GM18499 (cell line): ENCODE data around the gene TRPV2.
"Not testable (repeated sequence)": the region's sequence is repeated elsewhere in the genome, so short reads cannot be mapped to it uniquely, and the experiment has no call there.

Source experiments
- ATAC-seq: cut with Tn5 transposase; IDR thresholded peaks from one replicate; pipeline ENCODE4 v1.9.1; 2021; ENCODE audit warnings: moderate number of reproducible peaks; ENCODE audit not compliant: insufficient read depth, unreplicated experiment

TRPV2 gene

GRCh38 chr17:16452268-16452667, 36.9 kb downstream of the TRPV2 start:
- ATAC-seq: not testable (repeated sequence)

GRCh38 chr17:16453493-16453851, 38.1 kb downstream of the TRPV2 start:
- ATAC-seq: no peak

GRCh38 chr17:16455997-16456741, 40.8 kb downstream of the TRPV2 start:
- ATAC-seq: no peak

GRCh38 chr17:16456742-16457316, 41.5 kb downstream of the TRPV2 start:
- ATAC-seq: no peak

GRCh38 chr17:16459271-16459670, 43.9 kb downstream of the TRPV2 start:
- ATAC-seq: no peak

- no peak for ATAC-seq
Observed at GRCh38 chr17:16459855-16460550, 44.6 kb downstream of the TRPV2 start.

GRCh38 chr17:16460796-16461605, 45.6 kb downstream of the TRPV2 start:
- ATAC-seq: no peak

- ATAC-seq: no peak
Observed at GRCh38 chr17:16461606-16461866, 46.2 kb downstream of the TRPV2 start.

- no peak for ATAC-seq
Observed at GRCh38 chr17:16462070-16462864, 46.9 kb downstream of the TRPV2 start.

- ATAC-seq: no peak
Observed at GRCh38 chr17:16463358-16464302, 48.3 kb downstream of the TRPV2 start.

- ATAC-seq: no peak
Observed at GRCh38 chr17:16464303-16465051, 49.1 kb downstream of the TRPV2 start.

- no peak for ATAC-seq
Observed at GRCh38 chr17:16465052-16465312, 49.6 kb downstream of the TRPV2 start.

GRCh38 chr17:16465861-16466338, 50.5 kb downstream of the TRPV2 start:
- ATAC-seq: no peak

- no peak for ATAC-seq
Observed at GRCh38 chr17:16466407-16466806, 51.0 kb downstream of the TRPV2 start.

- no peak for ATAC-seq
Observed at GRCh38 chr17:16467044-16467443, 51.7 kb downstream of the TRPV2 start.

- ATAC-seq: no peak
Observed at GRCh38 chr17:16467886-16468285, 52.5 kb downstream of the TRPV2 start.

- no peak for ATAC-seq
Observed at GRCh38 chr17:16468428-16468992, 53.1 kb downstream of the TRPV2 start.

- ATAC-seq: no peak
Observed at GRCh38 chr17:16470265-16470664, 54.9 kb downstream of the TRPV2 start.
